GM21526 (cell line): Measurements from ENCODE around the gene TCOF1.

Experiments
- ATAC-seq: cut with Tn5 transposase; IDR thresholded peaks from one replicate; pipeline ENCODE4 v1.9.1; 2021; ENCODE audit warnings: moderate library complexity; ENCODE audit not compliant: unreplicated experiment, low FRiP score

TCOF1 gene

DNA sequence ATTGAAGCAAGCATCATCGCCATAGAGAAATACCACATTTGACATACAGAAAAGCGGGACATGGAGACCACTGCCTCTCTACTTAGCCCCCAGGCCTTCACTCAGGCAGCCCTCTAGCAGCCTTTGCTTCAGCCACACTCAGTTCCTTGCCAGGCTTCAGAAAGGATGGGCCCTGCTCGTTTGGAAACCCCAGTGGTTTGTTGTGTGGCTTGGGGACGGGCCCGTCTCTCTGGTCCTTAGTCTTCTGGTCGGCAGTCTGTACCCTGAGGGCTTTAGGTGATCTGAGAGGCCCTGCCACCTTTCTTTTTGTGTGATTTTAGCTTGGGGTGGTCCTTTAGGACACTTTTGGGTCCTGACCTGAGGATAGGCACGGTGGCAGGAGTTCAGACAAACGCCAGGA lies 33.7 kb upstream of the TCOF1 start:
- ATAC-seq = no peak

DNA sequence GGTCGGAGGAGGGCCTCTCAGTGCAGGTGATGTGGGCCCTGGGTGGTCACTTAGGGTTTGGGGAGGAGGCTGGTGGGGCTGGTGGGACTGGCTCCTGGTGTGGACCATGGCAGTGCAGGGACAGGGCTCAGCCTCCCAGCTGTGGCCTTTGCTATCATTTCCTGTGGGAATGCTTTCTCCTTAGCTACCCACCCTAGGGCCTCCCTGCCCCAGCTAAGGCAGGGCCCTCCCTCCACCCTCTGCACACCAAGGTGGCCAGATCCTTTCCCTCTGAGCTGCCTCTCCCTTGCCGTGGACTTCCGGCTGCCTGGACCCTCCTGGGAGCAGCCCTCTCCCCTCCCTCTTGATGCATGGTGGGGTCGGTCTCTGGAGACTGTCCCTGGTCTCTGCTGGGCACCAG lies 32.1 kb upstream of the TCOF1 start:
- no peak for ATAC-seq

DNA sequence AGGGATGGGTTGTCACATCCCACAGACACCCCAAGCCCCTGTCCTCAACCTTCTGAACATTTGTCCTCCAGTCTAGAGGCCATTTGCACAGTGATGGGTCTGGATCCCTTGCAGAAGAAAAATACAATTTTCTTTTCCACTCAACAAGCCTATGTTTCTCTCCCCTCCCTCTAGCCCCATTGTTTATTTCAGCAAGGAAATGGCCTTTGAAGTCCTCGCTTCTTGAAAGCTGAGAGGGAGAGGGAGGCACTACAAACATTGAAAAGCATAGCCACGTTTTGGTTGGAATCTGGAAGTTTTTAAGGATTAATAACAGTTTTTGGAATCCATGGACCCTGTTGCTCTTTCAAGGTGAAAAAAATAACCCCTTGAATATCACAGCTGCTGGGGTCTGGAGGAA lies 30.8 kb upstream of the TCOF1 start:
- ATAC-seq = no peak

DNA sequence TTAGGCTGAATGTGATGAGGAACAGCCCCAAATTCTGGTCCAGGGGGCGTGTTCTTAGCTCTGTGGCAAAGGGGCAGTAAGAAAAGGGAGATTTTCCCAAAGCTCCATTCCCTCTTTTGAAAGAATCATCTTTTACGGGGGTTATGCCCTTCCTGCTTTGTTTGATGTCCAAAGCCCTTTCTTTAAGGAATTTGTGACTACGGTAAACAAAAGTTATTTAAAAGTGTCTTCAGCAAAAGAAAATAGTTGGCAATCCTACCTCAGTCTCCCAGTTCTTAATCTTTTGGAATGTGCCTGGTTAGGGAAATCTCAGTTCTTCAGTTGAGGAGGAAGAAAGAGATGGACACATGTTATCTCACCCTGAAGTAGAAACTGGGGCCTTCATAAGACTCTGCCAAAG lies 30.4 kb upstream of the TCOF1 start:
- no peak for ATAC-seq

DNA sequence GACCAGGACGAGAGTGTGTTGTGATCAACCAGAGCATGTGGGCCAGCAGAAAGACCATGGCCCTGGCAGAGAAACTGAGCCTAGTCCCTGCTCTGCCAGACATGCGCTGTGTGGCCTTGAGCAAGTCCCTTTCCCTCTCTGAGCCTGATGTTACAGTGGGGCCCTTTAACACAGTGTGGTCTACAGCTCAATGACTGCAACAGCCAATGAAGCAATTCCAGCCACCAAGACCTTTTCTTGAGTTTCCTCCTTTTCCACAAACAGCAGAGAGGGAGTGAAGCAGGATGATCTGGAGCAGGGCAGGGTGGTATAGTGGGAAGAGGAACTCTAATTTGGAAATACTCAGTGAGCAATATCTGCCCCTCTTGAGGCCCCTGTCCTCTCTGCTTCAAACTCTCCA lies 29.0 kb upstream of the TCOF1 start:
- ATAC-seq = no peak

DNA sequence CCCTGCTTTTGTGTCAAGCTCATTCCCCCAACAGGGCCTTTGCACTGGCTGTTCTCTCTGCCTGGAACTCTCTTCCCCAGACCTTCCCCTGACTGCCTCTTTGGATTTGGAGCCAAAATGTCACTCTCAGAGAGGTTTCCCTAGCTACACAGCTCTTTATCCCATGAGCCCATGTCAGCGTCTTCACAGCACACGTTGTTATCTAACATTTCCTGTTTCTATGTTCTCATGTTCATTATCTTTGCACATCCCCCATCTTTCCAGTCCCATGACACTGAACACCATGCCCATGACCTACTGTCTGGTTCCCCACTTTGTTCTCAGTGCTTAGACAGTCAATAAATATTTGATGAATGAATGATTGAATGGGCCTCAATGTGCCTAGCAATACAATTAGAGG lies 28.5 kb upstream of the TCOF1 start:
- no peak for ATAC-seq

DNA sequence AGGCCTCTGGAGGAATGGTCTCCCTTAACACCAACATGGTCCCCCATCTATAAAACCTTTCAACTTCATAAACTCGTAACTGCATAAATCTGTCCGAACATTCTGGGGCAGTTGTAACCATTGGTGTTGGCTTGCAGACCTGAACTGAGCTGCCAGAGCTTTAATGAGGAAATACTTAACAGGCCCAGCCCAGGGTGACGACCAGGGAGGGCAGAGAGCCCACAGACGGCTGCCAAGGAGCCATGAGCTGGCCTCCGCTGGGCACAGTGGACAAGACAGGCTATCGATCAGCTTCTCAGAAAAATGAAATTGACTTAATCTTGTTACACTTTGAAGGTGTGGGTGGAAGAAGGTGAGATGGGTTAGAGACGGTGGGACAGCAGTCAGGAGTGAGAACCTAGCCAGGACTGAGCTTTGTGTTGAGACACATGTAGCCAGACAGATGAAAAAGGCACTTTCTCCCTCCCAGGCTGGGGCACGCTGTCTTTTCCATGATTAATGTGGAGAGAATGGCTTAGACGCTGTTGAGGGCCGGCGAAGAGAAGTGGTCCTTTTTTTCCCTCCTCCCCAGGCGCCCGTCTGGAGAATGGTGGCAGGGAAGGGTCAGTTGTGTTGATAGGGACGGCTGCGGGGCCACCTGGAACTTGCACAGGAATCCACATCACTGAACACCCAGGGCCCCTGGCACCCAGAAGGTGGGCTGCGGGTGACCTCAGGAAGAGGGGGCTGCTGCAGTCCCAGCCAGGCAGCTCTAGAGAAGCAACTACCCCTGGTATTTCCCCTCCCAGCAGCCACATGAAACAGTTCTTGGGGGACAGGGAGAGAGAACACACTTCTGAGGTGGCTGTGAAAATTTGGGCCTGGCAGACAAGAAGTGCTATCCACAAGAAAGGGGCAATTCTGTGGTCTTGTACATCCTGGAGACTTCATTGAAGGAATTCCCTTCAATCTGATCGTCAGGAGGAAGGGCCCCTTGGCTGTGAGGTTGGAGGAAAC lies 27.3 kb upstream of the TCOF1 start:
- no peak for ATAC-seq

DNA sequence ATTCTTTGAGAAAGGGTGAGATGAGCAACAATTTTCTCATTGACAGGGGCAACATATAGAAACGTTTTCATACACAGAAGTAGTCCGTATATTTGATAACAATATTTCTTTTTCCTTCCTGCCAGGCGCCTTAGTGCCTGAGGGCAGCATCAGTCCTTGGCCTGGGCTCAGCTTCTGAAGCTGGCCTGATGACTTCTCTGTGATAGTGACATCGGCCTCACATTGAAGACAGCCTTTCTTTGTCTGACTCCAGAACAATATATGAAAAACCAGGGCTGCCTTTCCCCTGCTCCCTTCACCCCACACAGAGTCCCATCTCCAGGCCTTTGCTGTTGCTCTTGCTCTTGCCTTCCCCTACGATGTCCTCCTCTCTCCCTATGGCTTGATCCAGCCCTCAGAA lies 24.1 kb upstream of the TCOF1 start:
- ATAC-seq = no peak

DNA sequence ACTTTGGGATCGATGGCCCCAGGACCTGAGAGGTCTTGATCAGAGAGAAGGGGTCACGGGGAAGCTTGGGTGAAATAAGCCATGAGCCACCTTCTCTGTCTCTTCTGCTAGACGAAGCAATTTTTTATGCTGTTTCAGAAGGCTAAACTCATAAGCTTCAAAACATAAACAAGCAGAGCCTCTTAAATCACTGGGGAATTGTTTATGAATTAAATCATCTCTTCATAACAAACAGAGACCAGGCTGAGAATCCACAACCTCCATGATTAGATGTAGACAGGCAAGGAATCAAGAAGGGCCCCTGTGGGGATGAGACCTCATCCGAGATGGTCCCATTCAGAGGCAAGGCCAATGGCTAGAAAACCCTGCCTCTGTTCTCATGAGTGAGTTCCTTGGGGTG lies 21.7 kb upstream of the TCOF1 start:
- no peak for ATAC-seq

DNA sequence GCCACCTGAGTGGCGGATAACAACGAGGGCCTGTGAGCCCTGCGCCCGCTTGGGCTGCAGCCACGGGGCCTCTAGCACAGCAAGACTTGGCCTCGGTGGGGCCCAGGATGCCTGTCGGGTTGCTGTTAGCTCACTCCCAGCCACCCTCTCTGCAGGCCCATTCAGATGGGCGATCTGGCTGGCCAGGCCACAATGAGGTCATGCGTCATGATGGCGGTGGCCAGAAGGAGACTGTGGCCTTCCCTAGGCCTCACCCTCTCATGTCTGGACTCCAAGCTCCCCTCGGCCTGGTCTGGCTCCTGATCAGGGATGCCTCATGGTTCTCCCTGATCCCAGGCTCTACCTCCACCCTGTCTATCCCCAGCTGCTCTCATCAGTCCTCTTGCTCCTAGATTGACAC lies 19.0 kb upstream of the TCOF1 start:
- no peak for ATAC-seq

DNA sequence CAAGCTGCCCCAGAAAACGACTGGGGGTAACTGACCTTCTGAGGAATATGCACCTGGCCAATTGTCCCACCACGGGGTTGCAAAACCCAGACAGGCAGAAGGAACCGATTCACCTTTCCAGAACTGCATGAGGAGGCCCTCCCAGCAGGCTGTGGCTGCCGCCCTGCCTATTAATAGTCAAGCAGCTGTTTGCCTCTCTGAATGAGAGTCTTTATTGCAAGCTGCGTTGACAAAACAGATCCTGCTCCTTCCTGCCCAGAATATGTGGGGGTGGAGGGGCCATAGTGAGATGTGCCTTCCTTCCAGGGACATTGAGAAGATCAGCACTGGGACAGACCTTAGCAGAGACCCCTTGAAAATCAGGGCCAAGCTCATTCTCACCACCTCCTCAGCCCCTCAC lies 18.3 kb upstream of the TCOF1 start:
- ATAC-seq = no peak

DNA sequence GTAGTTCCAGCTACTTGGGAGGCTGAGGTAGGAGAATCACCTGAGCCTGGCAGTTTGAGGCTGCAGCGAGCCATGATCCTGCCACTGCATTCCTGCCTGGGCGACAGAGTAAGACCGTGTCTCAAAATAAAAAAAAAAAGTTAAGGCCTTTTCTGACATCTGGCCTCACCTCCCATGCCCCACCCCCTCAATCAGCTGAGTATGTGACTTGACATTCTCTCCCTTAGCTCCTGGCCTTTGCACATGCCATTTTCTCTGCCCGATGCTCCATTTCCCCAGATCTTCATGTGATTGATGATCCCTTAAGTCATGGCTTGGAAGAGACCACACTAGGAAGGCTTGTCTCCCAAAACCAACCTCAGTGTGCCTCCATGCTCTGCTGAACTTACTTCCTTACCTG lies 17.7 kb upstream of the TCOF1 start:
- no peak for ATAC-seq

DNA sequence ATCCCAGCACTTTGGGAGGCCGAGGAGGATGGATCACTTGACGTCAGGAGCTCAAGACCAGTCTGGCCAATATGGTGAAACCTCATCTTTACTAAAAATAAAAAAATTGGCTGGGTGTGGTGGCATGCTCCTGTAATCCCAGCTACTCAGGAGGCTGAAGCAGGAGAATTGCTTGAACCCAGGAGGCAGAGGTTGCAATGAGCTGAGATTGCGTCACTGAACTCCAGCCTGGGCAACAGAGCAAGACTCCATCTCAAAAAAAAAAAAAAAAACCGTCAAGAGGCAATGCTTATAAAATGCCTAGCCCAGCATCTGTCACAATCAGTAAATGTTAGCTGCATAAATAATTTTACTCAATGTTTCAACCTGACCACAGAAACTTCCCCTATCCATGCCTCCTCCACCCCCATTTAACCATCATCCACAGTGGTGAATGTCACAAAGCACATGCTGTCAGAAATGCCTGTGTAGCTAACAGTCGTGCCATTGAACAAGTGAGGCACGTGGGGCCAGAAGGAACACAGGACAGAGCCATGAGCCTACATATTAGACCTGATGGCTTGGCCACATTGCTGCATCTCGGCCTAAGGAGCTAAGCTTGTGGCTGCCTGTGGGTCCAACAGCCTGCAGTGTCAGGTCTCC lies 16.8 kb upstream of the TCOF1 start:
- no peak for ATAC-seq

DNA sequence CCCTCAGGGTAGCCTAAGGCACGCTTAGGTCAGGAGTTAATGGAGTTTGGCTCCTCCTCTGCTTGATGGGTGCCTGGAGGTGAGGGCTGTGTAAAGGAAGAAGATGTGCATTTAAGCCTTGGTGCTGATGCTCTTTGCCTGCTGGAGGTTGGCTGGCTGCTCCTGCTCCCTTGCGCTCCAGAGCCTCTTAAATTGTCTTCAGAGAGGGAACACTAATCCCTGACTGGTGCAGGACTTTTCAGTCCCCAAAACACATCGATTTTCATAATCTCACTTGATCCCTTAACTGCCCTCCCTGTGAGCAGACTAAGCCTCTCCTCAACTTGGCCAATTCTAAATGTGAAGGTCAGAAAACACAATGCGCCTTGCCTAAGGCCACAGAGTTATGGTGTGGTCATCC lies 16.2 kb upstream of the TCOF1 start:
- no peak for ATAC-seq

DNA sequence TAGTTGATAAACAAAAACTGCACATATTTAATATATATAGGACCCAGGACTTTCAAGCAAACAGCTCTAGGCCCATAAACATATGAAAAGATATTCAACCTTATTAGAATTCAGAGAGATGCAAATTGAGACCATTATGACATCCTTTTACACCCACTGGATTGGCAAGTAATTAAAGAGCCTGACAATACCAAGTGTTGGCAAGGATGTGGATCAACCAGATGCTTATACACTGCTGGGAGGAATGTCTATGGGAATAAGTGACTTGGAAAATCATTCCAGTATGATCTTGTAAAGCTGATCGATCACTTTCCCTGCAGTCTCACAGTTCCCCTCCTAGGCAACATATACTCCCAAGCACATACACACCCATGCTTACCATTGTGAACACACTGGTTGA lies 15.5 kb upstream of the TCOF1 start:
- ATAC-seq = no peak

DNA sequence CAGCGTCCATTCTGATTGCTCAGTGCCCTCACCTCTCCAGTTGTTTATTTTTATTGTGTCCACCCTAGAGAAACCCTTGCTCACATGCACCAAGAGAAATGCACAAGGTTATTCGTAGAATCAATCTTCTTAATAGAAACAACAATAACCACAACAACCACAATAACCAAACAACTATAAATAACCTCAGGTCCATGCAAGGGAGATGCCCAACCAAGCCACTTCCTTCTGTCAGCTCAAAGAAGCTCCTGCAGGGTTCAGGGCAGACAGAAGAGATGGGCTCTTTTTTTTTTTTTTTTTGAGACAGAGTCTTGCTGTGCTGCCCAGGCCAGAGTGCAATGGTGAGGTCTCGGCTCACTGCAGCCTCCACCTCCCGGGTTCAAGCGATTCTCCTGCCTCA lies 14.9 kb upstream of the TCOF1 start:
- no peak for ATAC-seq

DNA sequence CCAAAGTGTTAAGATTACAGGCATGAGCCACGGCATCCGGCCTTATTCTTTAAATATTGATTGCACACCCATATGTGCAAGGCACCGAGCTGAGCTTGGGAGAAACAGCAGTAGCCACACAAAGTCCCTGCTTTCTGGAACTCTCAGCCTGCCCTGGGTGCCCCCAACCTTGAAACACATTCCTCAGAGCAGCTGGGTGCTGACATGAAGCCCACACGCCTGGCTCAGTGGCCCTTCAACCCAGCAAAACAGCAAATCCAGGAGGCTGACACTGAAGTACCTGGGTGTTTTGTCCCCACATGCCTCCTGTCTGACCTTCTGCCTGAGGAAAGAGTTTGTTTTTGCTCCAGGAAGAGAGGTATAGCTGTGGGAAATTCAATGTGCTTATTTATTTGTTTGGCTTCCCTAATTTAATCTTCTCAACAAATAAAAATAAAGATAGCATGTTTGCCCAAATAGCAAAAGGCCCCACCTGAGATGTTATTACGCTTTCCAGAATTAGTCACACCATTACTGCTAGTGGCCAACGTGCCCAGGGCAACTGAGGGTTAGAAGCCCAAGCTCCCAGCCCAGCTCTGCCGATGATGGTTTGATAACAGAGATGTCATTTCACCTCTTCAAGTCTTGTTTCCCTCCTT lies 13.4 kb upstream of the TCOF1 start:
- ATAC-seq = no peak

DNA sequence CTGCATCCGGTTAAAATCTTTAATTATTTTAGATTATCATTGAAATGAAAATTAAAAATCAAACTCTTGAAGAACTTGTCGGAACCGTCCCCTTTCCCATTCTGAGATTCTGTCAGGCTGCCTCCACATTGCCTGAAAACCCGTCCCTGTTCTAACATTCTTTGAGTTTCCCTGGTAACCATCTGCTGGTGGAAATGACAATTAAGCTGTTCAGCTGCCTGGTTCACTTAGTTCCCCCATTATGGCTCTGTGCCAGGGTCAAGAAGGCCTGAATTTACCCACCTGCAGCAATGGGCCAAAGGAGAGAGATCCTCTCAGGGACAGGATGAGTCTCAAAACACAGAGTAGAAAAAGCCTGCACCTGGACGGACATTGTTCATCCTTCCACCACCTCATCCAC lies 11.8 kb upstream of the TCOF1 start:
- ATAC-seq = no peak

DNA sequence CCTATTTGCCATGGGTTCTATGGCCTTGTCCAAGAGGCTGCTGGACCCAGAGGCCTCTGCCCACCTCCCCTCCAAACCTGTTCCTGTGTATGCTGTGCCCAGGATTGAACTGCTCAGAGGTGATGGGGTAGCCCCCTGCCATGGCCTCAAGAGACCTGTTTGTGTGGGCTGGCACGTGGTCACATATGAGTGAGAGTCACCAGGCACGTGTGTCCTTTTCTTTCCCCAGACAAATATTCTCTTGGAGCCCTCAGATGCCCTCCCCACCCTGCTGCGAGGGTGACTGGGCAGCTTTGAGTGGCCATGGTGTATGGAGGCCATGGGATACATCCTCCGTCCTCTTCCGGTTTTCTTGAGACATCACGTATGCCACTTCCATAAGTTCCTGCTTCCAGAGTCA lies 10.9 kb upstream of the TCOF1 start:
- no peak for ATAC-seq

DNA sequence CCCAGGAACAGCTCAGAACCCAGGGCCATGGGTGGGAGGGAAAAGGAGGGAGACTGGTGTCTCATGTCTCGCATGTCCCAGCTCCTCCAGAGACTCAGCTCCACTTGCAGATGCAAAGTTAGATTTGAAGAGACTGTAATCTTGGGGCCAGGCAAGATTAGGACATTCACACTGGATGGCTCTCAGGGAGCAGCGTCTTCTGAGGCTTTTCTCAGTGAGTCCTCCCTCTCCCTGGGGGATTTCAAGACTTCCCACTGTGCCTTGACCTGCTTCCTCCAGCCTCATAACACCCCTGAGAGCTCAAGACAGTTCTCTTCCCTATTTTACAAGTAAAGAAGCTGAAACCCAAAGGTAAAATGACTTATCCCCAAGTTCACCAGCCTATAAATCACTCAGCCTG lies 10.5 kb upstream of the TCOF1 start:
- ATAC-seq = no peak

DNA sequence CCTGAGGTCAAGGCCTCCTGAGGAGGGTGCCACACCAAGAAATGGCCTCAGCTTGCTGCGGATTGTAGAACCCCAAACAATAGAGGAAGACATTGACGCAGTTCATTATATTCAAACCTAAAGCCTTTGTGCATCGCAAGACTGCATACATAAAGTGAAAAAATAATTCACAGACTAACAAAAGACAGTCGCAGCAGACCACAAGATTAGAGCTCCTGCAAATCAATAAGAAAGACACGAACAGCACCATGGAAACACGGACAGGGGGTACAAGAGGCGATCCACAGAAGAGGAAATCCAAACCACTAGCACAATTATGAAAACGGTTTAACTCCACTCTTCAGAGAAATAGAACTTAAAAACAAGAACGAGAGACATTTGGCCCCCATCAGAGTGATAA lies 10.0 kb upstream of the TCOF1 start:
- no peak for ATAC-seq
